Colonic mucosa (tissue), 4 donors: ENCODE data around the gene SLC5A10. TPM values are rescaled to one million over a fixed set of nuclear protein-coding genes. Genes with fewer than 3 reads are reported as not detected.

Experiments
- DNase-seq: peaks from one replicate; pipeline ENCODE4 v3.0.0-alpha.2; 2020
- H3K27ac ChIP-seq: fragments of 200-600 bp; one replicate; pipeline ENCODE4 v1.8.0; 2021
- H3K27me3 ChIP-seq: fragments of 200-600 bp; one replicate; pipeline ENCODE4 v1.8.0; 2021
- H3K36me3 ChIP-seq: fragments of 200-600 bp; one replicate; pipeline ENCODE4 v1.8.0; 2021
- H3K4me1 ChIP-seq: fragments of 200-600 bp; one replicate; pipeline ENCODE4 v1.8.0; 2021; ENCODE audit warnings: mild to moderate bottlenecking
- H3K4me3 ChIP-seq: fragments of 200-600 bp; one replicate; pipeline ENCODE4 v1.8.0; 2021
- H3K9ac ChIP-seq, 2 donors: one replicate each; pipeline ENCODE4 v1.7.0; 2013; ENCODE audit warnings: control low read depth in 2 of 2, low read depth in 2 of 2, low read length in 2 of 2
- H3K9me3 ChIP-seq: fragments of 200-600 bp; one replicate; pipeline ENCODE4 v1.8.0; 2021
- intact Hi-C: fragments of 100-400 bp; cut with DNase I; formaldehyde crosslinking; loops from one replicate; pipeline ENCODE4 v1.14.1; 2022
- total RNA-seq, 2 donors: library from RNA; stranded (reverse); fragmentation: NEBNext Ultra II Directional in 1 of 2; extraction: Animal tissue kit (Norgen Biotek cat#: 25700) in 1 of 2; gene quantifications; one replicate each; pipeline ENCODE4 v1.2.1, GENCODE V29; 2021
- TF ChIP-seq, protein P1 (sequence below): fragments of 200-600 bp; IDR thresholded peaks from one replicate; pipeline ENCODE4 v1.8.0; 2022; ENCODE audit warnings: antibody characterized with exemption, mild to moderate bottlenecking
- donor health status: healthy.
- donor health status: DM: no; HTN: no; CAD: no.
- donor health status: DM: no; HTN: no; CAD: no.

The SLC5A10 gene
- total RNA-seq, 2 donors from 2014 or later = 0.16 TPM; not detected in 1

DNA sequence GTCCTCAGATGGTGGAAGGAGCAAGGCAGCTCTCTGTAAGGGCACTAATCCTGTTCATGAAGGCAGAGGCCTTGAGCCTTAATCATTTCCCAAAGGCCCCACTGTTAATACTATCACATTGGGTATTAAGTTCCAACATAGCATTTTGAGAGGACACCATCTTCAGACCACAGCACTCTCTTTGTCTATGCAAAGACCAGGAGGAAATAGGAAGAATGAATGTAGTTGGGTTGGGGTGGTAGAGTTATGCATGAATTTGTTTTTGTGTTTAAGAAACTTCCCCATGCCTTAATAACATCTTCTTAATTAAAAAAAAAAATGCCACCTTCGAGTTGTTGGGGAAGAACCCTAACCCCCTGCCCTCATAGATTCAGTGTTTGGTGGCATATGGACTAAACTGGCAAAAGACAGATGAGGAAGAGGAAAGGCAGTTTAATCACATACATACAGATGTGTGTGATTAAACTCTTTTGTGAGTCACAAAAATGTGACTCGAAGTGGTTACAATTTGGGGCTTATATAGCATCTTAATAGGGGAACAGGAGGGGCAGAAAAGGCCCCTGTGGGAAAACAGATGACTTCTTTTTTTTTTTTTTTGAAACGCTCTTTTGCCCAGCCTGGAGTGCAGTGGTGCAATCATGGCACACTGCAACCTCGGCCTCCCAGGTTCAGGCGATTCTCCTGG lies 35.0 kb upstream of the SLC5A10 start:
- DNase-seq = no peak
- Histone ChIP-seq H3K27ac (no peak overlapping the region), H3K9ac (no peak overlapping the region), H3K27me3 (no peaks in the 10 kb centered on the region), H3K4me1 (peaks cover 5% of the 10 kb centered on the region), H3K9me3 (no peaks in the 10 kb centered on the region), H3K36me3 (peaks cover 5% of the 10 kb centered on the region), H3K4me3 (no peak overlapping the region)
- intact Hi-C loops = no loop called here
- TF ChIP-seq, protein P1, sequence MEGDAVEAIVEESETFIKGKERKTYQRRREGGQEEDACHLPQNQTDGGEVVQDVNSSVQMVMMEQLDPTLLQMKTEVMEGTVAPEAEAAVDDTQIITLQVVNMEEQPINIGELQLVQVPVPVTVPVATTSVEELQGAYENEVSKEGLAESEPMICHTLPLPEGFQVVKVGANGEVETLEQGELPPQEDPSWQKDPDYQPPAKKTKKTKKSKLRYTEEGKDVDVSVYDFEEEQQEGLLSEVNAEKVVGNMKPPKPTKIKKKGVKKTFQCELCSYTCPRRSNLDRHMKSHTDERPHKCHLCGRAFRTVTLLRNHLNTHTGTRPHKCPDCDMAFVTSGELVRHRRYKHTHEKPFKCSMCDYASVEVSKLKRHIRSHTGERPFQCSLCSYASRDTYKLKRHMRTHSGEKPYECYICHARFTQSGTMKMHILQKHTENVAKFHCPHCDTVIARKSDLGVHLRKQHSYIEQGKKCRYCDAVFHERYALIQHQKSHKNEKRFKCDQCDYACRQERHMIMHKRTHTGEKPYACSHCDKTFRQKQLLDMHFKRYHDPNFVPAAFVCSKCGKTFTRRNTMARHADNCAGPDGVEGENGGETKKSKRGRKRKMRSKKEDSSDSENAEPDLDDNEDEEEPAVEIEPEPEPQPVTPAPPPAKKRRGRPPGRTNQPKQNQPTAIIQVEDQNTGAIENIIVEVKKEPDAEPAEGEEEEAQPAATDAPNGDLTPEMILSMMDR = no peak

DNA sequence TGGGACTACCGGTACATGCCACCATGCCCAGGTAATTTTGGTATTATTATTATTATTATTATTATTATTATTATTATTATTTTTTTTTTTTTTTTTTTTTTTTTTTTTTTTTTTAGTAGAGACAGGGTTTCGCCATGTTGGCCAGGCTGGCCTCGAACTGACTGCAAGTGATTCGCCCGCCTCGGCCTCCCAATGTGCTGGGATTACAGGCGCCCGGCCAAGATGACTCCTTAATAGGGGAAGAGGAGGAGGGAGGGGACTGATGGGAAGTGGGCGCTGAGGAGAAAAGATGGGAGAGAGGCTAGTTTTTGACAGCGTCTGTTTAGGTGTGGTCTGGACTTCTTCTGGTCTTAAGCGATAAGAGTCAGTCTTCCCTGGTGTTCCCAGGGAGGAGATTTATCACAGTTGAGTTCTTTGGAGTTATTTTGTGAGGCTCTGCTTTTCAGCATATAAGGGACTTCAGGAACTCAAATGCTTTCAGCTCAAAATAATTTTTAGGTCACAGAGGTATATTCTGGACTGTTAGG lies 34.4 kb upstream of the SLC5A10 start:
- H3K27me3 ChIP-seq = no peaks in the 10 kb centered on the region
- no peak overlapping the region for H3K9ac ChIP-seq
- intact Hi-C loops = no loop called here
- no peak overlapping the region for H3K4me3 ChIP-seq
- H3K4me1 ChIP-seq = peaks cover 5% of the 10 kb centered on the region
- no peak for DNase-seq
- H3K9me3 ChIP-seq = no peaks in the 10 kb centered on the region
- no peaks in the 10 kb centered on the region for H3K36me3 ChIP-seq
- H3K27ac ChIP-seq = no peak overlapping the region
- TF ChIP-seq, protein P1 = no peak

DNA sequence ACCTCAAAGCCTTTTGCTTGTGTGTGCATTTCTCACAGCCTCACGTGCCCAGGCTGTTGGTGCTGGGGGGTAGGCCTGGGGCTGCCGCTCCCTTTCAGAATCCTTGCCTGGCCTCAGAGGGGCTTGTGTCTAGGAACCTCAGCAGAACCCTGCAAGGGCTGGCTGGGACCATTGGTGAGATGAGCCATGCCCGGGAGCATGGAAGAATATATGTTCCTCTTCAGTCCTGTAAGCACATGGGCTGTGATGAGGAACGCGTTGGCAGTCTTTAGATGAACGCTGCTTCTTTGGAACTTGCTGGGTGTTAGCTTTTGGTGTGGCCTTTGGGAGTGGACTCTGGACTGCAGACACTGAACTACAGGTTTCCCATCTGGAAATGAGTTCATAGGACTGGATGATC lies 32.0 kb upstream of the SLC5A10 start:
- TF ChIP-seq, protein P1 = no peak
- Histone ChIP-seq H3K27ac (peak overlapping the region; percentile 49), H3K4me3 (no peak overlapping the region), H3K9ac (peak overlapping the region in 1 of 2 donors; percentile 2), H3K27me3 (no peaks in the 10 kb centered on the region), H3K36me3 (no peaks in the 10 kb centered on the region), H3K9me3 (no peaks in the 10 kb centered on the region), H3K4me1 (peaks cover 5% of the 10 kb centered on the region)
- DNase-seq = peak; percentile 75
- intact Hi-C loops = no loop called here

DNA sequence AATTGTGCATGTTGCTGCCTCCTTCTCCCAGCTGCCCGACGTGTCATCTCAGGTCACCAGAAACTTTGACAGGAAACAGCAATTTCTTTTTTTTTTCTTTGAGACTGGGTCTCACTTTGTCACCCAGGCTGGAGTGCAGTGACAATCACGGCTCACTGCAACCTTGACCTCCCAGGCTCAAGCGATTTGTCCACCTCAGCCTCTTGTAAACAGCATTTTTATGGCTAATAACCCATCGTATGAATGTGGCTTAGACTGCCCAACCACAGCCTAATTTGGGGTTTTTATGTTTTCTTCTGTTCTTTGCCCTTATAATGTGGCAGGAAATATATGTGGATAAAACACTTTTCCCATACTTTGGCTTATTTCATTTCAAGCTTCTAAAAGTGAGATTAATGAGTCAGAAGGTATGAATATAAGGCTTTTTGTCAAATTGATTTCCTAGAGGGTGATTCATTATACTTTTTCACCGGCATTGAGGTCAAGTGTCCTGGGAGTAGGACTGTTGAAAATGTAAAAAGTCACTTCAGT lies 31.0 kb upstream of the SLC5A10 start:
- TF ChIP-seq, protein P1 = no peak
- Histone ChIP-seq H3K4me1 (peaks cover 5% of the 10 kb centered on the region), H3K36me3 (no peaks in the 10 kb centered on the region), H3K27ac (peak overlapping the region; percentile 46), H3K4me3 (no peak overlapping the region), H3K9me3 (no peaks in the 10 kb centered on the region), H3K9ac (peak overlapping the region in 1 of 2 donors; percentile 21), H3K27me3 (no peaks in the 10 kb centered on the region)
- peak; percentile 33 for DNase-seq
- intact Hi-C loops = no loop called here

DNA sequence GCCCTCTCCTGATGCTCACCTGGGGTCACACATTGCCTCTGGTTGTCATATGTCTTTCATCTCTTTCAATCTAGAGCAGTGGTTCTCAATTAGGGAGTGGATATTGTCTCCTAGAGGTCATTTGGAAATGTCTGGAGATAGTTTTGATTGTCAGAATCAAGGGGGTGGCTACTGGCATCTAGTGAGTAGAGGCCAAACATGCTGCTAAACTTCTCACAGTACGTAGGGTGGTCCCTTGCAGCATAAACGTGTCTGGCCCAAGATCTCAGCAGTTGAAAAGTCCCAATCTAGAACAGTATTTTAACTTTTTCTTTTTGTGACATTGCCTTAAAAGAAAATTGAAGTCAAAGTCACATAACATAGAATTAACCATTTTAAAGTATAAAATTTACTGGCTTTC lies 30.5 kb upstream of the SLC5A10 start:
- Histone ChIP-seq H3K27me3 (no peaks in the 10 kb centered on the region), H3K9ac (peak overlapping the region in 1 of 2 donors; percentile 21), H3K4me3 (no peak overlapping the region), H3K36me3 (no peaks in the 10 kb centered on the region), H3K9me3 (no peaks in the 10 kb centered on the region), H3K27ac (peak overlapping the region; percentile 46), H3K4me1 (peaks cover 5% of the 10 kb centered on the region)
- intact Hi-C loops = no loop called here
- TF ChIP-seq, protein P1 = no peak
- no peak for DNase-seq
